ENCODE measurements around the gene SYNJ2.

SYNJ2 gene

GRCh38 chr6:158006331-158006730, 24.7 kb downstream of the SYNJ2 start:
- in situ Hi-C loops (cut with HindIII; ENCODE audit: low pct_ligation_motif_present, low sequenced_read_pairs): no loop called here
- H3K4me3 ChIP-seq (ENCODE audit: low read depth, low read length): no peak overlapping the region
- peaks cover 22% of the 10 kb centered on the region for H3K36me3 ChIP-seq (replicated peaks)
- no peak for TF ChIP-seq CTCF (IDR thresholded peaks at IDR 0.05; ENCODE audit: low read depth, low read length, missing control alignments)
- H3K27ac ChIP-seq: no peak overlapping the region
- no peaks in the 10 kb centered on the region for H3K27me3 ChIP-seq (replicated peaks)
- no peak for DNase-seq

DNA sequence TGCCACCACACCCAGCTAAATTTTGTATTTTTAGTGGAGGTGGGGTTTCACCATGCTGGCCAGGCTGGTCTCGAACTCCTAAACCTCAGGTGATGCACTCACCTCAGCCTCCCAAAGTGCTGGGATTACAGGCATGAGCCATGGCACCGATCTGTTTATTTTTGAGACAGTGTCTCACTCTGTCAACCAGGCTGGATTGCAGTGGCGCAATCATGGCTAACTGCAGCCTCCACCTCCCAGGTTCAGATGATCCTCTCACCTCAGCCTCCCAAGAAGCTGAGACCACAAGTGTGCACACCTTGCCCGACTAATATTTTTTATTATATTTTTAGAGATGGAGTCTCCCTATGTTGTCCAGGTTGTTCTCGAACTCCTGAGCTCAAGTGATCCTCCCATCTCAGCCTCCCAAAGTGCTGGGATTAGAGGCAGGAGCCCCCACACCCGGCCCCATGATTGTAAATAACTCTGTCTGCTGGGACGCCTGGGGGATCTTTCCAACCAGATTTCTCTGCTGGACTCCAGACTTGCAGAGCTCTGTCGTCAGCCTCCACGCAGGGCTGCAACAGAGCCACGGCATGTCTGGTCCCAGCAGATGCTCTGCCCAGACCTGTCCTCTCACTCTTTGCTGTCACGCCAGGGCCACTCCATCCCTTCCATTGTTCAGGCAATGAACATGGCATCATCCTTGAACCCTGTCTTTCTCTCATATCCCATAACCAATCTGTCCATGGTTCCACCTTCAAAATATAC, 25.3 kb downstream of the SYNJ2 start:
- no peak overlapping the region for H3K4me3 ChIP-seq (ENCODE audit: low read depth, low read length)
- no peaks in the 10 kb centered on the region for H3K27me3 ChIP-seq (replicated peaks)
- peaks cover 15% of the 10 kb centered on the region for H3K36me3 ChIP-seq (replicated peaks)
- no peak for DNase-seq
- in situ Hi-C loops (cut with HindIII; ENCODE audit: low pct_ligation_motif_present, low sequenced_read_pairs): no loop called here
- no peak overlapping the region for H3K27ac ChIP-seq
- TF ChIP-seq CTCF (IDR thresholded peaks at IDR 0.05; ENCODE audit: low read depth, low read length, missing control alignments): no peak

DNA sequence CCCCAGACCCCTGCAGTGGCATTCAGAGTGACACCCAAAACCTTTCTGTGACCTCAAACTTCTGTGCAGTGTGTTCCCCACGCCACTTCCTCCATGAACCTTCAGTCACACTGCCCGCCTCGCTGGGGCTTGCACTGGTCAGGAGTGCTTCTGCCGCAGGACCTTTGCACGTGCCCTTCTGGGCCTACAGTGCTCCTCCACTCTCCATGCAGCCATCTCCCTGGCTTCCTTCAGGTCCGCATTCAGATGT, 27.1 kb downstream of the SYNJ2 start:
- peak overlapping the region; percentile 51 for H3K27ac ChIP-seq
- H3K36me3 ChIP-seq (replicated peaks): peaks cover 16% of the 10 kb centered on the region
- H3K4me3 ChIP-seq (ENCODE audit: low read depth, low read length): no peak overlapping the region
- no peaks in the 10 kb centered on the region for H3K27me3 ChIP-seq (replicated peaks)
- in situ Hi-C loops (cut with HindIII; ENCODE audit: low pct_ligation_motif_present, low sequenced_read_pairs): no loop called here
- no peak for DNase-seq
- TF ChIP-seq CTCF (IDR thresholded peaks at IDR 0.05; ENCODE audit: low read depth, low read length, missing control alignments): no peak

DNA sequence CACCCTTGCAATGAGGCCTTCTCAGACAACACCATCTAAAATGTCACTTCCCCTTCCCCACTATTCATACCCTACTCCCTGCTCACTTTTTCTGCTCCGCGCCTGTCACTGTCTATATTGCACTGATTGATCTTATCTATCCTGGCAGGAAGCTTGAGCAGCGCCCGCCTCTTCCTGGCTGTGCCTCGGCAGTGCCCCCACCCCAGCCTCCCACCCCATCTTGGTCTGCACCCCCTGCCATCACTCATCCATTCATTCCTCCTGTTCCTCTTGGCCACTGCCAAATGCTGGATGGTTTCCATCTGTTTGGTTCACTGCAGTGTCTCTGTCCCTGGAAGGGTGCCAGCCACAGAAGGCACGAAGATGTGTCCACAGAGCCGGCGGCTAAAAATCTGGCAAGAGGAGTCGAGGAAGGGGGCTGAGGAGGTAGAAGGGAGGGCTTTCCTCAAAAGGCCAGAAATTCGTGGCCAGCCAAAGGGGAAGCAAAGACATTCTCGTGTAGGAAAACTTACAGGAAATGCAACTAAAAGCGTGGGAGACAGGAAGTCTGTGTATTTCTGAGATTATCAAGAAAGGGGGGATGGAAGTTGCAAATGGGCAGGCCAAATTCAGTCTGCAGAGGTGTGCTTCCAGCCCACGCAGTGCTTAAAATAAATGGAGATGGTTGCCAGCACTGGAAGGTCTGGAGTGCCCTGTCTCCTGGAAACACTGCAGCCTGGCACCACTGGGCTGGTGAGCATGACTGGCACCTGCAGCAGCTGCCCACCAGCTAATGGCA, 27.6 kb downstream of the SYNJ2 start:
- Histone ChIP-seq H3K4me3 (ENCODE audit: low read depth, low read length) (no peak overlapping the region), H3K36me3 (replicated peaks) (peaks cover 16% of the 10 kb centered on the region), H3K27ac (peak overlapping the region; percentile 51), H3K27me3 (replicated peaks) (no peaks in the 10 kb centered on the region)
- no peak for DNase-seq
- in situ Hi-C loops (cut with HindIII; ENCODE audit: low pct_ligation_motif_present, low sequenced_read_pairs): no loop called here
- TF ChIP-seq CTCF (IDR thresholded peaks at IDR 0.05; ENCODE audit: low read depth, low read length, missing control alignments): no peak

GRCh38 chr6:158009935-158010585, 28.4 kb downstream of the SYNJ2 start:
- Histone ChIP-seq H3K27ac (peak overlapping the region; percentile 51), H3K27me3 (replicated peaks) (no peaks in the 10 kb centered on the region)
- in situ Hi-C loops (cut with HindIII; ENCODE audit: low pct_ligation_motif_present, low sequenced_read_pairs): no loop called here

More at GRCh38 chr6:158009935-158010585, 28.4 kb downstream of the SYNJ2 start:
- no peak for TF ChIP-seq CTCF (IDR thresholded peaks at IDR 0.05; ENCODE audit: low read depth, low read length, missing control alignments)
- Histone ChIP-seq H3K36me3 (replicated peaks) (peaks cover 16% of the 10 kb centered on the region), H3K4me3 (ENCODE audit: low read depth, low read length) (no peak overlapping the region)
- DNase-seq: no peak

Measured in brain microvascular endothelial cell (primary cell).